ENCODE results near the gene MAML2. TPM values are rescaled to one million over a fixed set of nuclear protein-coding genes. Genes with fewer than 3 reads are reported as not detected.

The MAML2 gene
- total and polyA plus RNA-seq, 9 of the 15 experiments (the other 6 are each of a cell fraction or from before 2014, with no cell fraction given), result 0.79 to 6.8 (median 4.8) TPM

DNA sequence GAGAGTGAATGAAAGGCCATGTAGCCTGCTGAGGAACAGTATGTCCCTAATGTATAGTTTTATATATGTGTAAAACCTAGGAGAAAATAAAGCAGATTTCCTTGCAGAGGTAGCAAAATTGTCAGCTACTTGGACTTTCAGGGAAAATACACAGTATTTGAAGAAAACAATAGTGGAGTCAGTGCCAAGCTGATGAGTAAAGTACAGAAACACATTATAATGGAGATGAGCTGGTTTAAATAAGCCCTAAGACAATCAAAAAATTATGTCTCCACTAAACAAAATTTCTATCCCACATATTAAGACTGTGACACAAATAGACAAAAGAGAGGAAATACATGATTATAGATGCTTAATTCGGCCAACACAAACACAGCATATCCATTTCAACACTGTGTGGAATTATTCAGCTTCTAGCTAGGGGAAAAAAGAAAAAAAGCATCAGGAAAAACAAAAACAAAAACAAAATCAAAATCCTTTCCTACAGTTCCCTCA, 75.9 kb downstream of the MAML2 start:
- peaks cover 0 to 11% of the 10 kb centered on the region in 2 experiments; a peak in 3 of 5 replicates for H3K4me1 ChIP-seq (replicated peaks in 1 of 2; ENCODE audit: control insufficient read depth in 2 of 2, insufficient read depth in 2 of 2, low read length in 2 of 2)
- H3K9me1 ChIP-seq (ENCODE audit: control insufficient read depth, insufficient read depth, low read length), result no peaks in the 10 kb centered on the region
- FAIRE-seq (no peak), ATAC-seq (no peak), DNase-seq (ENCODE audit: extremely low read depth in 1 of 4, low spot score in 3 of 4) (no peak)
- no peaks in the 10 kb centered on the region for H3K27me3 ChIP-seq (ENCODE audit: control insufficient read depth in 2 of 2, insufficient read depth in 2 of 2, low read length in 2 of 2)
- H3K4me3 ChIP-seq, result no peak overlapping the region
- H4K20me1 ChIP-seq (replicated peaks; ENCODE audit: control insufficient read depth, insufficient read depth, low read length), result no peaks in the 10 kb centered on the region
- H3K4me2 ChIP-seq (ENCODE audit: insufficient read depth, low read length), result no peak overlapping the region
- no peaks in the 10 kb centered on the region for H3K79me2 ChIP-seq (ENCODE audit: control insufficient read depth, insufficient read depth, low read length)
- TF ChIP-seq NR1H2 (CRISPR knock-in tag; IDR thresholded peaks at IDR 0.05) (no peak), ZC3H4 (CRISPR knock-in tag; IDR thresholded peaks at IDR 0.05; ENCODE audit: borderline replicate concordance) (no peak), PURB (CRISPR knock-in tag; IDR thresholded peaks at IDR 0.05; ENCODE audit: low read depth) (no peak), ZNF707 (CRISPR knock-in tag; conservative IDR thresholded peaks at IDR 0.05) (no peak), KLF1 (tag; IDR thresholded peaks at IDR 0.05) (no peak), HNRNPL (IDR thresholded peaks at IDR 0.05; ENCODE audit: low read depth, low read length) (no peak)
- TF ChIP-seq, protein P1, sequence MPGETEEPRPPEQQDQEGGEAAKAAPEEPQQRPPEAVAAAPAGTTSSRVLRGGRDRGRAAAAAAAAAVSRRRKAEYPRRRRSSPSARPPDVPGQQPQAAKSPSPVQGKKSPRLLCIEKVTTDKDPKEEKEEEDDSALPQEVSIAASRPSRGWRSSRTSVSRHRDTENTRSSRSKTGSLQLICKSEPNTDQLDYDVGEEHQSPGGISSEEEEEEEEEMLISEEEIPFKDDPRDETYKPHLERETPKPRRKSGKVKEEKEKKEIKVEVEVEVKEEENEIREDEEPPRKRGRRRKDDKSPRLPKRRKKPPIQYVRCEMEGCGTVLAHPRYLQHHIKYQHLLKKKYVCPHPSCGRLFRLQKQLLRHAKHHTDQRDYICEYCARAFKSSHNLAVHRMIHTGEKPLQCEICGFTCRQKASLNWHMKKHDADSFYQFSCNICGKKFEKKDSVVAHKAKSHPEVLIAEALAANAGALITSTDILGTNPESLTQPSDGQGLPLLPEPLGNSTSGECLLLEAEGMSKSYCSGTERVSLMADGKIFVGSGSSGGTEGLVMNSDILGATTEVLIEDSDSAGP (CRISPR knock-in tag; IDR thresholded peaks at IDR 0.05), result no peak
- TF ChIP-seq, protein P2, sequence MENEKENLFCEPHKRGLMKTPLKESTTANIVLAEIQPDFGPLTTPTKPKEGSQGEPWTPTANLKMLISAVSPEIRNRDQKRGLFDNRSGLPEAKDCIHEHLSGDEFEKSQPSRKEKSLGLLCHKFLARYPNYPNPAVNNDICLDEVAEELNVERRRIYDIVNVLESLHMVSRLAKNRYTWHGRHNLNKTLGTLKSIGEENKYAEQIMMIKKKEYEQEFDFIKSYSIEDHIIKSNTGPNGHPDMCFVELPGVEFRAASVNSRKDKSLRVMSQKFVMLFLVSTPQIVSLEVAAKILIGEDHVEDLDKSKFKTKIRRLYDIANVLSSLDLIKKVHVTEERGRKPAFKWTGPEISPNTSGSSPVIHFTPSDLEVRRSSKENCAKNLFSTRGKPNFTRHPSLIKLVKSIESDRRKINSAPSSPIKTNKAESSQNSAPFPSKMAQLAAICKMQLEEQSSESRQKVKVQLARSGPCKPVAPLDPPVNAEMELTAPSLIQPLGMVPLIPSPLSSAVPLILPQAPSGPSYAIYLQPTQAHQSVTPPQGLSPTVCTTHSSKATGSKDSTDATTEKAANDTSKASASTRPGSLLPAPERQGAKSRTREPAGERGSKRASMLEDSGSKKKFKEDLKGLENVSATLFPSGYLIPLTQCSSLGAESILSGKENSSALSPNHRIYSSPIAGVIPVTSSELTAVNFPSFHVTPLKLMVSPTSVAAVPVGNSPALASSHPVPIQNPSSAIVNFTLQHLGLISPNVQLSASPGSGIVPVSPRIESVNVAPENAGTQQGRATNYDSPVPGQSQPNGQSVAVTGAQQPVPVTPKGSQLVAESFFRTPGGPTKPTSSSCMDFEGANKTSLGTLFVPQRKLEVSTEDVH (IDR thresholded peaks at IDR 0.05; ENCODE audit: low read depth, partially characterized antibody), result no peak
- TF ChIP-seq, protein P3, sequence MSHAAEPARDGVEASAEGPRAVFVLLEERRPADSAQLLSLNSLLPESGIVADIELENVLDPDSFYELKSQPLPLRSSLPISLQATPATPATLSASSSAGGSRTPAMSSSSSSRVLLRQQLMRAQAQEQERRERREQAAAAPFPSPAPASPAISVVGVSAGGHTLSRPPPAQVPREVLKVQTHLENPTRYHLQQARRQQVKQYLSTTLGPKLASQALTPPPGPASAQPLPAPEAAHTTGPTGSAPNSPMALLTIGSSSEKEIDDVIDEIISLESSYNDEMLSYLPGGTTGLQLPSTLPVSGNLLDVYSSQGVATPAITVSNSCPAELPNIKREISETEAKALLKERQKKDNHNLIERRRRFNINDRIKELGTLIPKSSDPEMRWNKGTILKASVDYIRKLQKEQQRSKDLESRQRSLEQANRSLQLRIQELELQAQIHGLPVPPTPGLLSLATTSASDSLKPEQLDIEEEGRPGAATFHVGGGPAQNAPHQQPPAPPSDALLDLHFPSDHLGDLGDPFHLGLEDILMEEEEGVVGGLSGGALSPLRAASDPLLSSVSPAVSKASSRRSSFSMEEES (CRISPR knock-in tag; IDR thresholded peaks at IDR 0.05), result no peak
- TF ChIP-seq, protein P4, sequence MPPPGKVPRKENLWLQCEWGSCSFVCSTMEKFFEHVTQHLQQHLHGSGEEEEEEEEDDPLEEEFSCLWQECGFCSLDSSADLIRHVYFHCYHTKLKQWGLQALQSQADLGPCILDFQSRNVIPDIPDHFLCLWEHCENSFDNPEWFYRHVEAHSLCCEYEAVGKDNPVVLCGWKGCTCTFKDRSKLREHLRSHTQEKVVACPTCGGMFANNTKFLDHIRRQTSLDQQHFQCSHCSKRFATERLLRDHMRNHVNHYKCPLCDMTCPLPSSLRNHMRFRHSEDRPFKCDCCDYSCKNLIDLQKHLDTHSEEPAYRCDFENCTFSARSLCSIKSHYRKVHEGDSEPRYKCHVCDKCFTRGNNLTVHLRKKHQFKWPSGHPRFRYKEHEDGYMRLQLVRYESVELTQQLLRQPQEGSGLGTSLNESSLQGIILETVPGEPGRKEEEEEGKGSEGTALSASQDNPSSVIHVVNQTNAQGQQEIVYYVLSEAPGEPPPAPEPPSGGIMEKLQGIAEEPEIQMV (tag; conservative IDR thresholded peaks at IDR 0.05; ENCODE audit: low read depth), result no peak
- TF ChIP-seq, protein P5, sequence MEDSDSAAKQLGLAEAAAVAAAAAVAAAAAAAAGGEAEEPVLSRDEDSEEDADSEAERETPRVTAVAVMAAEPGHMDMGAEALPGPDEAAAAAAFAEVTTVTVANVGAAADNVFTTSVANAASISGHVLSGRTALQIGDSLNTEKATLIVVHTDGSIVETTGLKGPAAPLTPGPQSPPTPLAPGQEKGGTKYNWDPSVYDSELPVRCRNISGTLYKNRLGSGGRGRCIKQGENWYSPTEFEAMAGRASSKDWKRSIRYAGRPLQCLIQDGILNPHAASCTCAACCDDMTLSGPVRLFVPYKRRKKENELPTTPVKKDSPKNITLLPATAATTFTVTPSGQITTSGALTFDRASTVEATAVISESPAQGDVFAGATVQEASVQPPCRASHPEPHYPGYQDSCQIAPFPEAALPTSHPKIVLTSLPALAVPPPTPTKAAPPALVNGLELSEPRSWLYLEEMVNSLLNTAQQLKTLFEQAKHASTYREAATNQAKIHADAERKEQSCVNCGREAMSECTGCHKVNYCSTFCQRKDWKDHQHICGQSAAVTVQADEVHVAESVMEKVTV (CRISPR knock-in tag; IDR thresholded peaks at IDR 0.05), result no peak
- H3K27ac ChIP-seq (ENCODE audit: extremely low read depth, low read depth, low read length), result no peak overlapping the region
- 83% methylated on average over 1 of the region's 1 CpG for WGBS (ENCODE audit: insufficient coverage, low coverage, missing lambda C conversion rate)
- H2AFZ ChIP-seq (ENCODE audit: low read depth, low read length), result no peak overlapping the region
- CTCF ChIA-PET (ENCODE audit: low intra/inter-chr PET ratio), result no interaction called here
- H3K9ac ChIP-seq (ENCODE audit: insufficient read depth in 1 of 2, low read depth in 2 of 2, low read length in 2 of 2), result no peak overlapping the region
- POLR2A ChIA-PET, result interaction anchor here (0.6 to 1.2 kb wide), 2 partner anchors 12 to 117 kb away, joined by 3 read pairs; no protein-coding TSS in a partner anchor
- intact Hi-C loops (cut with micrococcal nuclease), result no loop called here
- no peaks in the 10 kb centered on the region; the same call in 2 of the 3 replicates for H3K36me3 ChIP-seq (ENCODE audit: control insufficient read depth, insufficient read depth, low read length)
- in situ Hi-C loops (cut with MboI), result no loop called here
- no TSS peak for BruUV-seq (replicated peaks)
- H3K9me3 ChIP-seq (replicated peaks; ENCODE audit: control insufficient read depth, insufficient read depth, low read depth, low read length), result no peaks in the 10 kb centered on the region

Measured in K562 (cell line).